ENCODE data around the gene CYTH3.
"Not testable (repeated sequence)": the region's sequence is repeated elsewhere in the genome, so short reads cannot be mapped to it uniquely, and the experiment has no call there.

CYTH3 gene

DNA sequence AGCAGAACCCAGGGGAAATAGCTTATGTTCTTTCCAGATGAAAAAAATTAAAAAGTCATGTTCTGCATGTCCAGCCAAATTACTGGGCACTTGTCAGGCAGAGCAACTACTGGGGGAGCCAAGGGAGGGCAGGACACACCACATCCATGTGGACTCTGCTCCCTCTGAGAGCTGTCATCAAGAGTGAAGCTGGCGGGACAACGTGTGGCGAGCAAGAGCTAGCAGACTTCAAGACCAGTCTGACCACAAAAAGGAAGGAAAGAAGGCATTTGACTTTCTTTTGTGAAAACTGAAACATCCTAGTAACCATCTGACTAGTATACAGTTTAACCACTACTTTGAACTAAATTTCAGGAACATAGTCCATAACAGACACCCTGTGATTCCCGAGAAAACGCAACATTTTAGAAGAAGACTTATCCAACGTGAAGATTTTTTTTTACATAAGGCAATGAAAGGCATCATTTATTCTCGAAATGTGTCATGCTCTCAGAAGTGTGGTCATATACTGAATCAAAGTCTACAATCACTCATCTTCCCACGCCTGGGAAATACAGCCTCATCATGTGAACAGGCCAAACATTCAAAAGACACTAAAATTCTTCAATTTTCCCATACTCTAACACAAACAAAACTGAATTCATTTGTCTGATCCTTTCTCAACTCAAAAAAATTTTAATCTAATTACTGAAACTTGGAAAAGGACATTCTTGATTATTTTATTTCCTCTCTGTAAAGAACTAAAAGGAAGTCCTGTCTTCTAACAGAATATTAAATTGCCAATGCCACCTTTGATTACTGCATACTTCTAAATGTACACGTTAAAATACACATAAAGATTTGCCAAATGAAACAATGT, 15.5 kb downstream of the CYTH3 start:
- no peak for DNase-seq

DNA sequence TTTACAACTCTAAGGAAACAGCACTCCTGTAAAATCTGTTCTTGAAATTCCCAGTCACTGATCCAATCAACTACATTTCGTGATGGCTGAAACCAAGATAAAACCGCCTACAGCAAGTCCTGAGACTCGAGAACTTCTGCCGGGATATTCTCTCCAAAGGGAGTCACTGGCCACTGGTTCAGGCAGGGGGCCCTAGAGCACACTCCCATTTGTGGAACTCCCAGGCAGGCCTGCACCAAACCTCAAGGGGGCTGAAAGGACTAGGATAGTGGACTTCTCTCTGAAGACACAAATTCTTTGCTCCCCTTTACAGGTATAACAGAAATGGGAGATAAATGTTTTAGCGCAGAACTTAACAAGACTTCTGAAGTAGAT, 16.3 kb downstream of the CYTH3 start:
- no peak for DNase-seq

DNA sequence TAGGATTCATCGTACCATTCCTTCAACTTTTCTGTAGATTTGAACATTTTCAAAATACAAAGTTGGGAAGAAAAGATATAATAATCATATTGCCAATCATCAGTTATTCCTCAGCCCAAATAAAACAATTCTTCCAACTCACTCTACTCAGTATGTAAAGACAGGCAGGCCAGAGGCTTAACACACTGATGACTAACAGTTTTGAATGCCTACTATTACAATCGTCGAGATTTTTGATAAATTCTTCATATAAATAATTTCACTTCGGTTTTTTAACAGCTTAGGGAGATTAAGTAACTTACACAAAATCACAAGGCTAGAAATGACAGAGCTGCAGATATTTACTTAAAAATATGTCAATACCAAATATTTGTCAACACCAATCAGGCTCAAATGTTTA, 17.6 kb downstream of the CYTH3 start:
- no peak for DNase-seq

DNA sequence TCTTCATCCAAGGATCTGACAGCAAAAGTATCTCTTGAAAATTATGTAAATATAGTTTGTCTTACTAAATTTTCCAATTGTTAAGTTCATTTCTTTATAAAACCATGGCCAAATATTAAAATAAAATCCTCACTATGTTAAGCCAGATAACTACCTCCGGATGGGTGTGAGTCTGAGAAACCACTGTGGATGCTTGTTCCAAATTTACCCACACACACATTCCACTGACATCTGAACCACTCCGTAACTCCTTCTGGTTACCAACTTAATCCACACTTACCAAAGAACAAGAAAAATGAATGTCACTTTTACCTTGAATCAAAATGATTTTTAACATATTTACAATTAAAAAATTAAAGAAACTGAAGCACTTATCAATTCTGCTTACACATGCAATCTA, 19.7 kb downstream of the CYTH3 start:
- DNase-seq = no peak

DNA sequence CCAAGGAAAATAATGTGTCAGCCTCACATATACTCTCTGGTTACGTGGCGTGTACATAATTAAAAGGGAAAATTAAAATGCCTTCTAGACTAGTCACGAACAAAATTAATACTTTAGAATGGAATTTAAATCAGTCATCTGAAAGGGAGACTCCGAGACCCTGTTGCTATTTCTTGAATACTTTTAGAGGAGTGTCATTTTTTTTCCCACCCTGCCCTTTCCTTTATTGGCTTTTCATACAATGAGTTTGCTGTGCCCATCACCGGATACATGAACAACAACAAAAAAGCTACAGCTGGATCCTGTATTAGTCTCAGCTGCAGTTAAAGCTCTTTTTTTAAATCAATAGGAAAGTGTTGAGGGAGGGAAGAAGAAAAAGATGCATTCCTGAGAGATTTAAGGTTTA, 20.1 kb downstream of the CYTH3 start:
- DNase-seq = no peak

DNA sequence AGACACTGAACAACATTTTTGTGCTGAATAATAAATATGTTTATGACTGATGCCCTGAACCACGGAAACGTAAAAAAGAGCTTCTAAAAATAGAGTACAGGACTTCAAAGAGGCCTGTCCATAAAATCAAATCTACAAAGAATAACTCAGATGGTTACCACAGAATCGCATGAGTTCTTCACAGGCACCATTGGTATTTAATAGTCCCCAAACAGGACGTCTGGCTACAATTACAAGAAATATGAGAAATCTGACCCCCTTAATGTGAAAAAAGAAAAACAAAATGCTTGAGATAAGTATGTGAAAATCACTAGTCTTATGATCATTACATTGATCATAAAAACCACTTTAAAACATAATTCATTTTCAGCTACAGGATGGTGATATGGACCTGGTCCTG, 20.8 kb downstream of the CYTH3 start:
- DNase-seq = no peak

DNA sequence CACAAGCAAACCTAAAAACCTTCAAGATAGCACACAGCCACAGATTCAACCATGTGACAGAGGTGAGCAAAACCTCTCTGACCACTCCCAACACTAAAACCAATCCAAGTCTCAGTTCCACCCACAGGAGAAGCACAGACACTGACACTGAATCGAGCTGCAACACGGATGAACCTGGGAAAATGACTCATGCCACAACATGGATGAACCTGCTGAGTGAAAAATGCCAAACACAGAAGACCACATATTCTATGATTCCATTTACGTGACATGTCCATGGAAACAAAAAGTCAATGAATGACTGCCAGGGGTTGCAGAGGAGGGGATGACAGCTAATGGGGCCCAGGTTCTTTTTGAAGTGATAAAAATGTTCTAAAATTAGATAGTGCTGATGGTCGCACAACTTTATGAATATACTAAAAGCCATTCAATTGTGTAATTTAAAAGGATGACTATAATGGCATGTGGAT, 22.0 kb downstream of the CYTH3 start:
- no peak for DNase-seq

DNA sequence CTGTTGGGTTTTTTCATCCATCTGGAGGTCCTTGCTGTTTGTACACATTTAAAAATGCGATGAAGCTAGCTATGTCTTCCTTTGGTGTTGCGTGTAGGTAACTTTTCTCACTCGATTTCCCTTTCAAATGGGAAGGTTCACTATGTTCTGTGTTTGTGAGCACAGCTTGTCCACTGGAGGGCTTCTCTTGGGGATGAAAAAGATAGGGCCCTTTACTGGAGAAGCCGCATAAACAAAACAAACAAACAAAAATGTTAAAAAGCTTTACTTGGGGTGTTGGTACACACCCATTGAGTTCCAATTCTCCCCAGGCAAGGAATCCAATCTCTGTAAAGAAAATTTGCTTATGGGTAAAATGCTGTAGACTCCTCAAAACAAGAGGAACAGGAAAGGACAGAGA, 23.4 kb downstream of the CYTH3 start:
- no peak for DNase-seq

DNA sequence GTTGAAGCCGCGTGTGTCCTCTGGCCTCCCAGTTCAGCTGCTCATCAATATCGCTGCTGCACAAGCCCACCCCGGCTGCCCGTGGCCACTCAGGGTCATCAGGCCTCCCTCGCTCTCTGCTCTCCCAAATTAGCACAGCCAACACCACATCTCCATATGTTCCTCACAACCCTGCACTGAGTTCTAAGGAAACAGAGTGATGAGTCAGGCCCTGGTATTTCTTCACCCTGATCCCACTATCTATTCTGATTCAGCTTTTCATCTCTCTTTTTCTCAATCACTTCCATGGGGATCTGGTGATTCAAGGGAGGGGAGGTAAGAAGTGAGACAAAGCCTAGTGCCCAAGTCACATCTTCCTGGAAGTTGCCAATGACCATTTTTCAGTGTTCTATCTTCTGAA, 23.8 kb downstream of the CYTH3 start:
- DNase-seq = no peak

DNA sequence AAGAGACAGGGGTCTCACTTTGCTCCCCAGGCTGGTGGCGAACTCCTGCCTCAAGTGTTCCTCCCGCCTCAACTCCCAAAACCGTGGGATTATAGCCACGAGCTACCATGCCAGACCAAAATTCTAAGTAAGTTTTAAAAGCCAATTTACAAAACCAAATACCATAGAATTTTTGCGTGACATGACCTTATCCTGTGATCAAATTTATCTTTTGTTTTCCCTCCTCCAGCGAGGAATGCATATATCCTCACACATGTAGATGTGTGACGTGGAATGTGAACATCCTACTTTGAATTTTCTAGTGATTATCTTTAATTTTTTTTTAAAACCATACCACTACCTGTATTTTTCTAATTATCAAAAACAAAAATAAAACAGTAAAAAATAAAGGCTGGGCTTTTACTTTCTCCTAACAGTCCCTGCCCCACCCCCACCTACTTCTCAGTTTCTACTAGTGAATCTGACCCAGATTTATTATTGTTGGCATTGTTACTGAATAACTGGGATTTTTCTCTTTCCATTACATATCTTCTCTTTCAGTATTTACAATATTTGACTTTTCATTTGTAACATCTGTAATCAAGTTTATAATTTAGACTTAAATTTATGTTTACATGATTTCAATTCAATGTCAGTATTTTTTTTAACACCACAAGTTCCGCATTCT, 26.0 kb downstream of the CYTH3 start:
- DNase-seq = no peak

DNA sequence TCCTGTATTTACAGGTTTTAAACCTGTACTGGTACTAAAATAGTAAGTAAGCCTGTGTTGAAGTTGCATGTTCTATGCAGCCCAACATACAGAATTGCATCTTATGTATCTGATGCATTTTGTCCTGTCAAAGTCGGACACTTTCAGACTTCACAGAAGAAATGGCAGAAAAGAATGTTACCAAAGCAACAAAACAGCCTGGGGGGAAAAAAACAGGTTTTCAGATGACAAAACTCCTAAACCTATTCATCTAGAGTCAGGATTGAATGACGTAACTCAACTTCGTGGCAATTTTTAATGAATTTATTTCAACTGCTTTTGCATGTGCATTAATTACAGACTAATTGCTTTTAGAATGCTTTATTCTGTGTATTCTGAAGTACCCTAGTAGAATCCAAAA, 28.4 kb downstream of the CYTH3 start:
- no peak for DNase-seq

DNA sequence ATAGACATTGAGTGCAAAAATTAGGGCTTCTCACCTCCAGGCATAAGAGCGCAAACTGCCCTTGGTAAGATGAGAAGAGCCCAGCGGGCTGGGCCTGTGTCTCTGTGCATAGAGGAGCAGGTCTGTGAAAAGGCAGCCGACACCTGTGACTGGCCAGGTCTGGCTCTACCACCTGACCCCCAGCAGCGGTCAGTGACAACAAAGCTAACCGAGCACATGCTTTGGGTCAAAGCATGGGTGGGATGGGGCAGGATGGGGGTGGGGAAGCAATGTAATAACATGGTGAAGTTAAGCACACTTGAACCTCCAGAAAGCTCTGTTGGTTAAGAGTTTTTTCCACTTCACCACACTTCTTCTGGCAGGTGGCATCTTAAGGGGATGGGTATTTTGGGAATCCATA, 29.3 kb downstream of the CYTH3 start:
- DNase-seq = no peak

DNA sequence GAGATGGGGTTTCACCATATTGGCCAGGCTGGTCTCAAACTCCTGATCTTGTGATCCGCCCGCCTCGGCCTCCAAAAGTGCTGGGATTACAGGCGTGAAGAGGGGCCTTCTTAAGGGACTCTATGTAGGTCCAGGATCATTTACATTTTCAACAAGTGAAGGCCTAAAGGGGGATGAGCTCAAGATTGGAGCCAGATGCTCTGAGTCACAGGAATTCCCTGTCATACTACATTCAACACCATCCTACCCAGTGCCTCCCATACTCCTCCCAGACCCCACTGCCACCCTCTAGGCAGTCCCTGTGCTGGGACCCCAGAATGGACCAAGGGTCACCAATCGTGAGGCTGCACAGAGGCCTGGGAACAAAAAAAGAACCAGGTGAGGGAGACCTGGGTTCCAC, 29.9 kb downstream of the CYTH3 start:
- no peak for DNase-seq

DNA sequence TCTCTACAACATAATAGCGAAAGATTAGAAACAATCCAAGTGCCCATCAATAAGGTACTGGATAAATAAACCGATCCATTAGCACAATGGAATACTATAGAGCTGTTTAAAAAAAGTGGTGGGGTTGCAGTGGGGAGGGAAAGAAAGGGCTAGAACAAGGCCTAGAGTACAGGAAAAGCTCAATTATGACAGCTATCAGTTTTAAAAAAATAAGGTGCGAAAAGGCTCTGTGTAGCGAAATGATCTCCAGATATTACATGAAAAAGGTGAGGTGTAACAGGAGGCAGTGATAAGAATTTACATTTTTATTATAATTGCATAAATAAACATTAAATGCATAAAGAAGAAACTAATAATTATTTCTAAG, 30.8 kb downstream of the CYTH3 start:
- DNase-seq = no peak

DNA sequence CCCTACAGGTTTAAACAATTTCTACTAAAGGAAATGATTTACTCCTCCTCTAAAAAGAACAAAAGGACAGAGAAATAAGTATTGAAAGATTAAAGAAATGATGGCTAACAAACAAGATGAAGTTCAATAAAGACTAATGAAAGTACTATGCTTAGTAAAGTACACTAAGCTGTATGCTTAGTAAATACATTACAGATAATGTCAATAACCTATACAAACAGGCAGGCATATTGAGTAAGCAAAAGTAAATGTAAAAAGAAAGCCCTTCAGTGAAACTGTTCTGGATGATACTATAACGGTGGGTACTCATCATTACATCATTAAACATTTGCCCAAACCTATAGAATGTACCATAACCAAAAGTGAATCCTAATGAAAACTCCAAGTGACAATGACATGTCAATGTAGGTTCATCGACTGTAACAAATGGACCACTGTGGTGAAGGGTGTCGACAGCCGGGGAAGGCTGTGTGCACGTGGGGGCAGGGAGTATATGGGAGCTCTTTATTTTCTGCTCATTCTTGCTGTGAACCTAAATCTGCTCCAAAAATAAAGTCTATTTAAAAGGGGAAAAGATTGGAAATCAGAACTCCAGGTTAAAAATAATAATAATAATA, 34.0 kb downstream of the CYTH3 start:
- no peak for DNase-seq

DNA sequence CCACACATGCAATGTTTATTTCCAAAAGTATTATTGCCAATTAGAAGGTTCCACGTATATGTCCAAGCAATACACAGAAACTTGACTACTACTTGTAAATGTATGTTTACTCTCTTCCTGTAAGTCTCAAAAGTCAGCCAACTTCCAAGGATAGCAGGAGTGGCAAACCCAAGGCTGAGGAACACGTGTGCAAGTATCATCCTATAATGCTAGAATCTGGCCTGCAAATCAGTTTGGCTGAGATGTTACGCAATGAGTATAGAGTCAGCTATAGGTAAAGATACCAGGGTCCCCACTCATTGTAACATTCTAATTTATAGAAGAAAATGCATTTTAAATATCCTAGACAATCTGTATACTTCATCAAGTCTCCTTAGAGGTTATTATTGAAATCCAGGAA, 34.7 kb downstream of the CYTH3 start:
- no peak for DNase-seq

DNA sequence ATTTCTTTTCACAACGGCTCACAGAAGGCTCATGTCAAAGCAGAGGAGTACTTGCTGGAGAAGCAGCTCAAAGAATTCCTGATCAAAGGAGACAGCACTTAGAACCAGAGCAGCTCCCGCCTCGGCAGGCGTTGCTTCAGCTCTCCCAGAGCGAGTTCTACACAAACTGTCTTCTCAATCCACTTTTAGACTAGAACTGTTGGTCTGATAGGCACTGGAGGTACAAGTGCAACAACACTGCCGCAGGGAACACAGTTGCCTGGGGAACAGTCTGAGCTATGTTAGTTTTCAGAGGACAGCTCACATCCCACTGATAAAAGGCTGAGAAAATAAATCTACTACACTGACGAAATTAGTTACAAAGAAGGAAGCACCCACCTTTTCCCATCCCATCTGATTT, 35.4 kb downstream of the CYTH3 start:
- no peak for DNase-seq

DNA sequence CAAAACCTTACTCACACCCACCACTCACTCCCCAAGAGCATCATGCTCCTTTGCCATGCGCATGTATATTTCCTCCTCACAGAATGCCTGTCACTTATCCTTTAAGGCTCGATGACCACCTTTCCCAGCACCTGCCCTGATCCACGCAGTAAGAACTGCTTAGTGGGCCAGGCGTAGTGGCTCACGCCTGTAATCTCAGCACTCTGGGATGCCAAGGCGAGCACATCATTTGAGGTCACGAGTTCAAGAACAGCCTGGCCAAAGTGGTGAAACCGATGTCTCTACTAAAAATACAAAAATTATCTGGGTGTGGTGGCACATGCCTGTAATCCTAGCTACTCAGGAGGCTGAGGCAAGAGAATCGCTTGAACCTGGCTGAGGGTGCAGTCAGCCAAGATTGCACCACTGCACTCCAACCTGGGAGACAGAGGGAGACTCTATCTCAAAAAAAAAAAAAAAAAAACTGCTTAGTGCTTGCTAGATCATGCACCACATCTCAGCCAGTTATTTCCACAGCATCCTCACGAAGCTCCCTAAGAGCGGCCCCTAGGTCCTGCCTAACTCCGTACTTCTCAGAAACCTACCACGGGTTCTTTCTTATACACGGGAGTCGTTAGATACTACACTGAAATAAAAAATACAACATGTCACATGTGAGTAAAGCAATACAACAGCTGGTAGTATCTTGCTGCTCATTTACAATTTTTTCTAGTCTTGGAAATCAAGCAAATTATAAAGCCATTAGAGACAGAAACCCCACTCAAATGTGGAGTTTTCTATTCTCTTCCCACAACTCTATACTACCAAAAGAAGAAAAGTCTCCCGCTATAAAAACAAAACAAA, 37.2 kb downstream of the CYTH3 start:
- DNase-seq = no peak

DNA sequence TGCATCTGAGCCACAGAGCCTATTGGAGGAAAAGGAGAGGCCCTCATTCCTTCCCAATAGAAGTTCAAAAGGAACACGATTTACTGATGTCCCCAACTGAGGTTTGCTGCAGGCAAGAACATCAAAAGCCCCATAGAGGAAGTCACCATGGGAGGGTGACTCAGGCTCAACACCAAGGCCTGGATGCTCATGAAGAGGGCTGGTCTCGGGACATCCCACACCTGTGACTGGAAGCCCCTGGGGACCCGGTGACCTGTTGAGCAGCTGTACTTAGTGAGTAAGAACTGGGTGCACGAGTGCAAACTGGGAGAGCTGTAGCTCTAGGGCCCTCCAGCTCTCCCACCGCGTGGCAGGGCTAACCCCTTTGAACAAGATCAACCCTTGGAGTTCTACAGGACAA, 38.0 kb downstream of the CYTH3 start:
- DNase-seq = no peak

DNA sequence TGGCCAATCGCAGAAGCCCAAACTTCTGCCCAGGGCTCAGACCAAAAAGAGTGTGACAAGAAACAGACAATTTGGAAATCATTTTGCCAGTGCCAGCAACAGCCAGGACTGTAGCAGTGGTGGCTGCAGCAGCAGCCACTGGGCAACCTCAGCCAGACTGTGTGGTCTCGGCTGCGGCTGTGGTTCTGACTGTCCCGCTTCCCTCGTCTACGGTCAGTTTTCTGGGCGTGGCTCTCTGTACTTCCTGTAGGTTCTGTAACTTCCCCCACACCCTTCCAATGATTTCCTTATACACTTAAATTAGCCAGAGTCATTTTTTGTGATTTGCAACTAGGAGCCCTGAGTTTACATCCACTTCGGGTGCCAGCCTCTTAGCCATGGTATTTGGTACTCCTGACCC, 39.9 kb downstream of the CYTH3 start:
- DNase-seq = no peak

DNA sequence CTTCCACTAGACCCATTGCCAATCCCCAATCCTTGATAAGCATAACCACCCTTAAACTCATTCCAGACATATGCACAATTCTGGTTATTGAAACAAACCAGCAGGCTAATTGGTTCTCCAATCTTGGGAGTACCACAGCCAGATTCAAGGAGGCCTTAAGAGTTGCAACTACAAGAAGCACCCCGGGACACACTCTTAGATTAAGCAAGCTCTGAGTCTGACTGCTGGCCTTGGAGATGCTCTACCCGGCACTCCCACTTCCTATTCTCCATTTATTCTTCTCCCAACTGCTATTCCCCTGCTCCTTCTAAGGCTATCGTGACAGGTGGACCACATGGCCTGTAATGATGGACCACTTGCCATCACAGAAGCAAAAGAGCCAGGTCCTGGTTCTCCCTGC, 40.3 kb downstream of the CYTH3 start:
- DNase-seq = no peak

DNA sequence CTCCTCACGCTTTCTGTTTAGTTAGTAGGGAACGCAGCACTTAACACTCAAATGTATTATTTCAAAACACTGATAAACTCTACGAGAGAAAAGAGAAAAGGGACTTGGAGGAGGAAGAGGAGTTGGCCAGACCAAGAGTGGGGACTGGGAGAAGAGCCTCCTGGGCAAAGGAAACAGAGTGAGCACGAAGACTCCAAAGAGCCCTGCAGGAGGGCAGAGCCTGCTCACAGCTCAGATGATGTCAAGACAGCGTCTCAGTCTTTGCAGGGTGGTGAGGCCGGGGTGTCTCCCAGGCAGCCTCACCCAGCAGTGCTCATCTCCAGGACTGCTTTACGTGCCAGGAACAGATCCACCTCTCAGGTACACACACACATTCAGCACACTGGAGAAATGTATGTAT, 41.2 kb downstream of the CYTH3 start:
- no peak for DNase-seq

DNA sequence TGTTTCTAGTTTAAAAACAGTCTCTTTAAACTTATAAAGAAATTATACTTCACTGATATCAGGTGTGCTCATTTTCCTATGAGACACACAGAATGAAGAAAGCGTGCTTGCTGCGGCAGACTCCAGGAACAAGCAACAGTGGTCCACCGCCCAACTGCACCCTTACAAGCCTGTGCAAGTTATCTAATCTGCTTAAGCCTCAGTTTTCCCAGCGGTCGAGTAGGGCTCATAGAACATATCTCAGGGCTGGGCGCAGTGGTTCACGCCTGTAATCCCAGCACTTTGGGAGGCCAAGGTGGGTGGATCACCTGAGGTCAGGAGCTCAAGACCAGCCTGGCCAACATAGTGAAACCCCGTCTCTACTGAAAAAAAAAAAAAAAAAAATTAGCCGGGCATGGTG, 43.1 kb downstream of the CYTH3 start:
- not testable (repeated sequence) for DNase-seq
